Stomach (tissue), 4 donors: ENCODE results near the gene REG3A.

Source experiments
- CTCF ChIP-seq, 7 experiments: fragments of 450-650 bp in 4 of 7; fragments of 200-600 bp in 3 of 7; sonication (generic) in 3 of 7; IDR thresholded peaks; one replicate each; pipeline ENCODE4 v1.5.1; 2016 to 2019; ENCODE audit warnings: antibody characterized with exemption in 7 of 7, control low read depth in 2 of 7, mild to moderate bottlenecking in 1 of 7
- EP300 ChIP-seq: sonication (generic); formaldehyde crosslinking; IDR thresholded peaks from one replicate; pipeline ENCODE4 v1.6.1; 2017; ENCODE audit warnings: antibody characterized with exemption
- POLR2AphosphoS5 ChIP-seq, 3 donors: sonication (generic); formaldehyde crosslinking; IDR thresholded peaks; one replicate each; pipeline ENCODE4 v1.6.1; 2016; ENCODE audit warnings: antibody characterized with exemption in 3 of 3

GRCh38 chr2:79162801-79163200 lies 3.2 kb upstream of the REG3A start:
- TF ChIP-seq CTCF (IDR thresholded peaks at IDR 0.05) (no peak), POLR2AphosphoS5 (IDR thresholded peaks at IDR 0.05) (no peak), EP300 (no peak)
